Astrocyte of the spinal cord (primary cell): ENCODE data around the gene CCDC85C.

Source experiments
- DNase-seq: peaks from one replicate; pipeline ENCODE4 v3.0.0; 2011; ENCODE audit warnings: low read depth, low spot score
- H3K4me3 ChIP-seq: 2 replicates; pipeline ENCODE4 v1.5.1; 2011; ENCODE audit warnings: low read depth, mild to moderate bottlenecking, low read length, moderate library complexity
- CTCF ChIP-seq: IDR thresholded peaks from 2 replicates; pipeline ENCODE4 v1.5.1; 2012; ENCODE audit warnings: low read depth, mild to moderate bottlenecking, low read length, inconsistent platforms
- in situ Hi-C: cut with HindIII; loops from 2 replicates; pipeline ENCODE4 v1.10.0; 2017; ENCODE audit warnings: low sequenced_read_pairs

Gene CCDC85C

GRCh38 chr14:99600232-99600888 lies 3.6 kb downstream of the CCDC85C start:
- in situ Hi-C loops, result no loop called here
- no peak for TF ChIP-seq CTCF
- no peak overlapping the region for H3K4me3 ChIP-seq
- no peak for DNase-seq

- DNase-seq, result no peak
- in situ Hi-C loops, result no loop called here
- H3K4me3 ChIP-seq, result no peak overlapping the region
- no peak for TF ChIP-seq CTCF
Measured at GRCh38 chr14:99599393-99599792, 4.6 kb downstream of the CCDC85C start.

GRCh38 chr14:99598774-99599173 lies 5.2 kb downstream of the CCDC85C start:
- in situ Hi-C loops, result no loop called here
- no peak overlapping the region for H3K4me3 ChIP-seq
- no peak for TF ChIP-seq CTCF
- DNase-seq, result no peak

- H3K4me3 ChIP-seq, result no peak overlapping the region
- DNase-seq, result no peak
- TF ChIP-seq CTCF, result no peak
- in situ Hi-C loops, result no loop called here
Measured at GRCh38 chr14:99597911-99598600, 6.0 kb downstream of the CCDC85C start.

- in situ Hi-C loops, result no loop called here
Measured at GRCh38 chr14:99596772-99597171, 7.2 kb downstream of the CCDC85C start.

GRCh38 chr14:99596071-99596627 lies 7.9 kb downstream of the CCDC85C start:
- H3K4me3 ChIP-seq, result no peak overlapping the region
- in situ Hi-C loops, result no loop called here
- TF ChIP-seq CTCF, result no peak
- DNase-seq, result no peak

More at GRCh38 chr14:99596772-99597171, 7.2 kb downstream of the CCDC85C start:
- TF ChIP-seq CTCF, result no peak
- no peak overlapping the region for H3K4me3 ChIP-seq
- no peak for DNase-seq
